ENCODE results near the gene PIP4K2A.
"Not testable (repeated sequence)": the region's sequence is repeated elsewhere in the genome, so short reads cannot be mapped to it uniquely, and the experiment has no call there.

Gene PIP4K2A

GRCh38 chr10:22722626-22723169, 8.3 kb upstream of the PIP4K2A start:
- H3K4me3 ChIP-seq (ENCODE audit: low read length) = no peak overlapping the region
- DNase-seq (ENCODE audit: low read depth, low spot score) = no peak

- H3K4me3 ChIP-seq (ENCODE audit: low read length) = no peak overlapping the region
- no peak for DNase-seq (ENCODE audit: low read depth, low spot score)
Measured at GRCh38 chr10:22720667-22721066, 6.3 kb upstream of the PIP4K2A start.

GRCh38 chr10:22719406-22720042, 5.1 kb upstream of the PIP4K2A start:
- no peak overlapping the region for H3K4me3 ChIP-seq (ENCODE audit: low read length)
- peak; percentile 32 for DNase-seq (ENCODE audit: low read depth, low spot score)

- H3K4me3 ChIP-seq (ENCODE audit: low read length); DNase-seq (ENCODE audit: low read depth, low spot score): not testable (repeated sequence)
Measured at GRCh38 chr10:22718659-22719058, 4.3 kb upstream of the PIP4K2A start.

- no peak overlapping the region for H3K4me3 ChIP-seq (ENCODE audit: low read length)
- no peak for DNase-seq (ENCODE audit: low read depth, low spot score)
Measured at GRCh38 chr10:22717728-22718127, 3.4 kb upstream of the PIP4K2A start.

- DNase-seq (ENCODE audit: low read depth, low spot score) = no peak
- H3K4me3 ChIP-seq (ENCODE audit: low read length) = no peak overlapping the region
Measured at GRCh38 chr10:22716943-22717342, 2.6 kb upstream of the PIP4K2A start.

GRCh38 chr10:22715290-22715625, 880 bp upstream of the PIP4K2A start:
- DNase-seq (ENCODE audit: low read depth, low spot score) = no peak
- no peak overlapping the region for H3K4me3 ChIP-seq (ENCODE audit: low read length)

- DNase-seq (ENCODE audit: low read depth, low spot score) = no peak
- peak overlapping the region; percentile 86 for H3K4me3 ChIP-seq (ENCODE audit: low read length)
Measured at GRCh38 chr10:22713853-22714478, 412 bp downstream of the PIP4K2A start.

GRCh38 chr10:22712956-22713852, 1.2 kb downstream of the PIP4K2A start:
- no peak for DNase-seq (ENCODE audit: low read depth, low spot score)
- H3K4me3 ChIP-seq (ENCODE audit: low read length) = peak overlapping the region; percentile 86

- H3K4me3 ChIP-seq (ENCODE audit: low read length) = peak overlapping the region; percentile 86
Measured at GRCh38 chr10:22712211-22712955, 2.0 kb downstream of the PIP4K2A start.

GRCh38 chr10:22711373-22711772, 3.0 kb downstream of the PIP4K2A start:
- DNase-seq (ENCODE audit: low read depth, low spot score) = no peak
- H3K4me3 ChIP-seq (ENCODE audit: low read length) = no peak overlapping the region

More at GRCh38 chr10:22712211-22712955, 2.0 kb downstream of the PIP4K2A start:
- no peak for DNase-seq (ENCODE audit: low read depth, low spot score)

- DNase-seq (ENCODE audit: low read depth, low spot score) = no peak
- H3K4me3 ChIP-seq (ENCODE audit: low read length) = no peak overlapping the region
Measured at GRCh38 chr10:22710139-22710745, 4.1 kb downstream of the PIP4K2A start.

GRCh38 chr10:22708772-22709171, 5.6 kb downstream of the PIP4K2A start:
- DNase-seq (ENCODE audit: low read depth, low spot score) = no peak
- H3K4me3 ChIP-seq (ENCODE audit: low read length) = no peak overlapping the region

- no peak for DNase-seq (ENCODE audit: low read depth, low spot score)
- no peak overlapping the region for H3K4me3 ChIP-seq (ENCODE audit: low read length)
Measured at GRCh38 chr10:22705527-22705926, 8.9 kb downstream of the PIP4K2A start.

GRCh38 chr10:22704942-22705341, 9.4 kb downstream of the PIP4K2A start:
- DNase-seq (ENCODE audit: low read depth, low spot score) = no peak
- no peak overlapping the region for H3K4me3 ChIP-seq (ENCODE audit: low read length)

GRCh38 chr10:22704471-22704911, 9.9 kb downstream of the PIP4K2A start:
- H3K4me3 ChIP-seq (ENCODE audit: low read length) = no peak overlapping the region
- no peak for DNase-seq (ENCODE audit: low read depth, low spot score)

GRCh38 chr10:22702348-22702747, 12.0 kb downstream of the PIP4K2A start:
- H3K4me3 ChIP-seq (ENCODE audit: low read length) = no peak overlapping the region
- no peak for DNase-seq (ENCODE audit: low read depth, low spot score)

- H3K4me3 ChIP-seq (ENCODE audit: low read length) = no peak overlapping the region
- DNase-seq (ENCODE audit: low read depth, low spot score) = no peak
Measured at GRCh38 chr10:22701132-22701826, 13.1 kb downstream of the PIP4K2A start.
